ENCODE measurements around the gene ZMYND11.
"Not testable (repeated sequence)": the region's sequence is repeated elsewhere in the genome, so short reads cannot be mapped to it uniquely, and the experiment has no call there.

The ZMYND11 gene

DNA sequence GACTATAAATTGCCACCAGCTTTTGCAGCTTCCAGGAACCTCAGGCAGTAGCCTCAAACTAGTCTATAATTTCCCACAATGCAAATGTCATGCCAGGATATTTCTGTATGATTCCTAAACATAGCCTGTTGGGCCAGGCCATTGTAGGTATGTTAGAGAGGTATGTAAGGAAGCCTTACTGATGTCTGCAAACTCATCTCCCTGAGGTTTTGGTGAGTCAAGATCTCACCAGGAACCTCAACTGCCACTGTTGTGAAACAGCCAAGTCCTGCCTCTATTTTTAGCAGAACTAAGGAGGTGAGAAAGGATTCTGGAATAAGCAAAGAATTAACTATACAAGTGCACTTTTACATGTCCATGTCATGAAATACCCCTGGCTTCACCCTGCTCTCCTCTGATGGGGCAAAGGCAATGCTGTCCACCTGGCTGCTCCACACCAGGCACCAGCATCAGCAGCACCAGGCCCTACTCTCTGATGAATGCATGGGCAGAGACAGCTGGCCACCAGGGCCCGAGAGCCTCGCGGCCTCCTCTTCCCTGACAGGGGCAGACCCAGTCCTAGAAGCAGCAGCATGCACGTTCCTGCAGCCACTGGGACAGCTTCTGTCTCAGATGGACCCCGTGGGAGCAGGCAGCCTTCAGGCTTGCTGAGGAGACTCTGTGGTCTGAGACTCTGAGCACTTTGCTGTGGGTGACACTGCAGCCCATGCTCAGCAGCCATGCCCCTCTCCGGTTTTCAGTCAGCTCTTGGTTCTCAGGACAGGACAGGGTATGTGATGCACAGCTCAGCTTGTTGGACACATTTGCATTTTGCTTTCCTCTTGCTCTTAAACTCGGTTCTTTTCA lies 147.3 kb downstream of the ZMYND11 start:
- DNase-seq (ENCODE audit: low spot score), result no peak

DNA sequence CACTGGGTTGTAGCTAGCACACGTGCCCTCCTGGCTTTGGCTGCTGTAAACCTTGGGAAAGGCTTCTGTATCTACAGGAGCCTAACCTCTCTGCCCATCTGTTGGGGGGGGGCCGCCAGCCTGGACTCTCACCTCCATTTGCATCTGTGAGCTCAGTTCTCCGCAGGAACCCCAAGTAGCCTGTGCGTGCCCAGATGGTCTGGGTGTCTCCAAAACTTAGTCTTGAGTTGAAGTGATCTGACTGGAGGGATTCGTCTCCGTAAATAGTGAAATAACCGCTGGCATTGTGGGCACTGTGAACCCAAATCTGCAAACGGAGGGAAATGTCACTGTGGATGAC lies 147.9 kb downstream of the ZMYND11 start:
- no peak for DNase-seq (ENCODE audit: low spot score)

DNA sequence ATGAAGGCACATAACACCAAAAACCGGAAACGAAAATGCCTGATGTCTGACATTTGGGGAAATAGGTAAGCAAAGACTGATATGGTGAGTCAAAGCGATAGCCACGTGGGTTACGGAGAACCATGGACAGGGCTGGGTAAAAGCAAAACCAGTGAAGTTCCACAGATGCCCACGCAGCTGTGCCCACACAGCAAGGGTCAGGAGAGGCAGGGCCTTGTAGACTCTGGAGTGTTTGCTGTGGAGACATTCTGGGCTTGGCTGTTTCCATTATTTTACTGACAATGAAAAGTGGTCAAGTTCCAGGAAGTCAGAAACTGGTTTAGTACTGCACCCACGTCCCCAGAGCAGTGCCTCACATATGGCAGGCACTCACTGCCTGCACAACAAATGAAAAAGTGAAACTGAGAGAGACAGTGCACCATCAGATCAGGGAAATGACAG lies 148.7 kb downstream of the ZMYND11 start:
- DNase-seq (ENCODE audit: low spot score), result no peak

DNA sequence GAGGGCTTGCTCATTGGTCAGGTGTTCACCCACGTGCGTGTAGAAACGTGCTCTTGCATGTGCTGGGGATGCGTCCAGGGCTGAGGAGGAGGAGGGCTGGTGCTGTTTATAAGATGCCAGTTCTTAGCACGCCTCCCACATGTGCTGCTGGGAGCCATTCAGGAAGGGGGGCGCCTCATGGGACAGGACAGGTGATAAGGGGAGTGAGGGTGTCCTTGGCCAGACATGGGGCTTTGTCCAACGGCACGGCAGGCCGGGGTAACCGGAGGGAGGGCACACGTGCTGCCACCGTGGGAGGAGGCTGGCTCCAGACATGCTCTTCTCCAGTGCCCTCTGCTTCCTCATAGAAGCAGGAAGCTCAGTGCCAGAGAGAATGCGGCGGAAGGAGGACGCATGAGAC lies 150.0 kb downstream of the ZMYND11 start:
- no peak for DNase-seq (ENCODE audit: low spot score)

- no peak for DNase-seq (ENCODE audit: low spot score)
Observed at GRCh38 chr10:287026-287709, 151.9 kb downstream of the ZMYND11 start.

- no peak for DNase-seq (ENCODE audit: low spot score)
Observed at GRCh38 chr10:287814-288213, 152.6 kb downstream of the ZMYND11 start.

DNA sequence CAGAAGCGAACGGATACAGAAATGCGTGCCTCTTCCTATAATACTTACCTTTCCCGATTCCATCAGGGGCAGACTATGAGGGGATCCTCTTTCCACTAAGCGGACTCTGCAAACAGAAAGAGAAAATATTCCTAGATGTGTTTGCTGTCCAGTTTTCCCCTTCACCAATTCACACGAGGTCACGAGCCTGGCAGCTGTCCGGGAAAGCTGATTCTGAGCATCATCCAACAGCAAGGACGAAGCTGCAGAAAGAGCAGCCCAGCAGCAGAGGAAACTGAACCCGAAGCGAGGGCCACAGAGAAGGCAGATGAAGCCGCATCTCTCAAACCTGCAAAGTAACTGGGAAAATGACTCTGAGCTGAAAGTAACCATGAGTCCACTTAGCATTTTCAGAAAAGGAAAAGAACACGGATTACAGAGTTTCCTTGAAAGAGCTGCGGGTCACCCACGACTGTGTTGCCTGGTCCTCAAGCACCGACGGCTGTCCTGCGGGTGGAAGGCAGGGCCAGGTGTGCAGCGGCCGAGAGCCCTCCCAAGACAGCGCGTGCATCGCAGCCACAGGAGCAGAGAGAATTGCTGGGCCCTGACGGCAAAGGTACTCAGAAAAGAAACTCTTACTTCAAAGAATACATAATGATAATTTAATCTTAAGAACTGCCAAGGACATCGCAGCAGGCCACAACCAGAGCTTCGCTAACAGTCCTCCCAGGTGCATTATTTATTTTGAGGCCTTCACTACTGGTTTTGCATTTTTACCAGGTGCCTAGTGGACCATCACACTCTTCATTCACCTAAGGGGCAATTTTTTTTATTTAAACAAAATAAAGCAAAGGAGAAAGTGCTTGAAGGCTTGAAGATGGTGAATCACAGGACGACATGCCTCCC lies 153.3 kb downstream of the ZMYND11 start:
- no peak for DNase-seq (ENCODE audit: low spot score)

- DNase-seq (ENCODE audit: low spot score), result no peak
Observed at GRCh38 chr10:289581-289980, 154.3 kb downstream of the ZMYND11 start.

GRCh38 chr10:290026-290725 lies 154.9 kb downstream of the ZMYND11 start:
- no peak for DNase-seq (ENCODE audit: low spot score)

DNA sequence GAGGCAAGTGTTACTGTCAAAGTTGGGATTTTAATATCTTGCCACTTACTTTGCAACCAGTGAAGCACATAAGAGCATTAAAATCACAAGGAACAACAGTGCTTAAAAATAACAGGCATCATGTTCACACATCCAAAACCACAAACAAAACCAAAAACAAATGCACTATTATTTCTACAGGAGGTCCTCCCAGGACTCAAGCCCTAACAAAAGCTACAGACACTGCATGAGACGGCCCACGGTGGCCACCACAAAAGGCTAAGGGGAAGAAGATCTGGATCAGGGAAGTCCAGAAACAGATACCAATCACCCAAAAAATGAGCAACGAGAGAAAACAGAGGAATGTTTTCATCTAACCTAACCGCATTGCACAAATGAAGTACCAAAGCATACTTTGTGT lies 158.4 kb downstream of the ZMYND11 start:
- DNase-seq (ENCODE audit: low spot score), result no peak

DNA sequence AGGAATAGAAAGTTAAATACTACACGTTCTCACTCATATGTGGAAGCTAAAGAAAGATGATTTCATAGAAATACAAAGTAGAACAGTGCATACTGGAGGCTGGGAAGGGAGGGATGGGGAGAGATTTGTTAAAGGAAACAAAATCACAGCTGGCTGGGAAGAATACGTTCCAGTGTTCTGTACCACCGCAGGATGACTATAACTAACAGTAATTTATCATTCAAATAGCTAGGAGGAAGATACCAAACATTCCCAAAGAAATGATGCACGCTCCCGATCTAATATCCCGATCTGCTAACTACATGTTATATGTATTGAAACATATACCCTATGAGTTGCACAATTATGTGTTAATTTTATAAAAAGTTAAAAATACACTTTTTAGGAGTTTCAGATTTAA lies 162.3 kb downstream of the ZMYND11 start:
- no peak for DNase-seq (ENCODE audit: low spot score)

DNA sequence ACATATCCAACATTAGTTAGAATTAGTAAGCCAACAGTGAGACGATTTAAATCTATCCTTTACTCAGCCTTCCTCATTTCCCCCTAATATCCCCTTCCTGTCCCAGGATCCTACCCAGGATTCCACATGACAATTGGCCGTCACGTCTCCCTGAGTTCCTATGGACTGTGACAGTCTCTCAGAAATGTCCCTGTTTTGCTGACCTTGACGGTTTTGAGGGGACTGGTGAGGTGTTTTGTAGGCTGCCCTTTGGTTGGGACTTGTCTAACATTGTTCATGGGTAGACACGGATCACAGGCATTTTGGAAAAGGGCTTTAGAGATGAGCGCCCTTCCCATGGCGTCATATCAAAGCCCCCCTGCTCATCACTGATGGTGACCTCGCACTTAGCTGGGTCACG lies 162.8 kb downstream of the ZMYND11 start:
- DNase-seq (ENCODE audit: low spot score), result no peak

- no peak for DNase-seq (ENCODE audit: low spot score)
Observed at GRCh38 chr10:299512-299911, 164.3 kb downstream of the ZMYND11 start.

- DNase-seq (ENCODE audit: low spot score), result no peak
Observed at GRCh38 chr10:299969-300368, 164.7 kb downstream of the ZMYND11 start.

GRCh38 chr10:300580-300979 lies 165.3 kb downstream of the ZMYND11 start:
- DNase-seq (ENCODE audit: low spot score), result not testable (repeated sequence)

DNA sequence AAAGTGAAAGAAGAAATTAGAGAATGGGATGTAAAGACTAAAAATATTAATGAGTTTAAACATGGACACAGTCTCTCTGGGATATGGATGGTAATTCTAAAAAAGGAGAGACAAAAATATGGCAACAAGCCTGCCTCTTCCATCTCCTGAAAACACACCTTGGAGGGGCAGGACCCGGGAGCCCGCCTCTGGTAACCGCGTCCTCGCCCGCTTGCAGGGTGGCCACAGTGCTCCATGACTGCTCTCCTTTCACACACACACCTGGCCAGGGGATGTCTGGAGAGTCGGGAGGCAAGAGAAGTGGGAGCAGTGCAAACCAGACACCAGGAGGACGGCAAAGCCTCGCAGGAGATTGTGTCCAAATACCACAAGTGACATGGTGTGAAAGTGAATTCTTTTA lies 166.3 kb downstream of the ZMYND11 start:
- no peak for DNase-seq (ENCODE audit: low spot score)

All from hematopoietic multipotent progenitor cell treated with erythropoietin and hydrocortisone succinate and interleukin-3 and kit ligand, for 17 days (in vitro differentiated cells).